ENCODE data around the gene PES1.
A peak's percentile ranks its signal among the peaks of the same experiment; 100 is the strongest.

The PES1 gene

DNA sequence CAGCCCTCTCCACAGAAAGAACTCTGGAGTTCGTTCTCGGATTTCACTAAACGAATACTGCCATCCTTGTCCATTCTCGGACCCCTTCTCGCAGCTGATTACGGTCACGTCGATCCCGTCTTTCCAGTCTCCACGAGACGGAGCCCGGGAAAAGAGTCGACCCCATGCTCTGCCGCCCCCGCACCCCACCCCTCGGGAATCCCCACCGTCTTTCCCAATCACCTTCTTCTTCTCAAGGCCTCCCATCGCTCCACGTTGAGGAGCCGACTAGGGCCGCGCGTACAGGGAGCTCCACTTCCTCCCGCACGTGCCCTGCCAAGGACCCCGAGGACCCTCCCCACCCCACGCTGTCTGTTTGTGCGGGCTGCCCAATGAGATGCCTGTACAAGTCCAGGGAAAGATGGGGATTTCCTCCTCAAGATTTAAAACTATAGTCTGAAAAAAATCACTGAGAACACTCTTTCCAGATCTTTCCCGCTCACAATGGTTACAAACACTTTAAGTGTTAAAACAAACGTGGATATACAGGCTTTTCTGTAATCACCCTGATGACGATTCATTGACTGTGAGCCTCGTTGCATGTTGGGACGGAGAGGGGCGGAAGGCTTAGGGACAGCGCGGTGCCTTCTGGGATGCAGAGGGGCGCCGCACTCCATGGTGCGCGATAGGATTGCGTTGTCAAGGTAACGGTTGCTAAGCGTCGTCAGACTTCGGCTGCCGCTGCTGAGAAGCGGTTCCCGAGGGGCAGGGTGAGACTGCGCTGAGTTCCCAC lies at the start of gene PES1:
Gene PES1, minus strand, starts transcription at position 323 of the 772 bp plus-strand sequence. Its CDS starts 77 bp downstream, at position 246.
- peak within 1 kb of the TSS; percentile 85 for H3K4me3 ChIP-seq (ENCODE audit: low read depth, low read length)
- DNase-seq (ENCODE audit: low read depth): peak; percentile 100
- TF ChIP-seq, protein P1, sequence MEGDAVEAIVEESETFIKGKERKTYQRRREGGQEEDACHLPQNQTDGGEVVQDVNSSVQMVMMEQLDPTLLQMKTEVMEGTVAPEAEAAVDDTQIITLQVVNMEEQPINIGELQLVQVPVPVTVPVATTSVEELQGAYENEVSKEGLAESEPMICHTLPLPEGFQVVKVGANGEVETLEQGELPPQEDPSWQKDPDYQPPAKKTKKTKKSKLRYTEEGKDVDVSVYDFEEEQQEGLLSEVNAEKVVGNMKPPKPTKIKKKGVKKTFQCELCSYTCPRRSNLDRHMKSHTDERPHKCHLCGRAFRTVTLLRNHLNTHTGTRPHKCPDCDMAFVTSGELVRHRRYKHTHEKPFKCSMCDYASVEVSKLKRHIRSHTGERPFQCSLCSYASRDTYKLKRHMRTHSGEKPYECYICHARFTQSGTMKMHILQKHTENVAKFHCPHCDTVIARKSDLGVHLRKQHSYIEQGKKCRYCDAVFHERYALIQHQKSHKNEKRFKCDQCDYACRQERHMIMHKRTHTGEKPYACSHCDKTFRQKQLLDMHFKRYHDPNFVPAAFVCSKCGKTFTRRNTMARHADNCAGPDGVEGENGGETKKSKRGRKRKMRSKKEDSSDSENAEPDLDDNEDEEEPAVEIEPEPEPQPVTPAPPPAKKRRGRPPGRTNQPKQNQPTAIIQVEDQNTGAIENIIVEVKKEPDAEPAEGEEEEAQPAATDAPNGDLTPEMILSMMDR (conservative IDR thresholded peaks at IDR 0.05; ENCODE audit: low read depth, low read length): no peak

DNA sequence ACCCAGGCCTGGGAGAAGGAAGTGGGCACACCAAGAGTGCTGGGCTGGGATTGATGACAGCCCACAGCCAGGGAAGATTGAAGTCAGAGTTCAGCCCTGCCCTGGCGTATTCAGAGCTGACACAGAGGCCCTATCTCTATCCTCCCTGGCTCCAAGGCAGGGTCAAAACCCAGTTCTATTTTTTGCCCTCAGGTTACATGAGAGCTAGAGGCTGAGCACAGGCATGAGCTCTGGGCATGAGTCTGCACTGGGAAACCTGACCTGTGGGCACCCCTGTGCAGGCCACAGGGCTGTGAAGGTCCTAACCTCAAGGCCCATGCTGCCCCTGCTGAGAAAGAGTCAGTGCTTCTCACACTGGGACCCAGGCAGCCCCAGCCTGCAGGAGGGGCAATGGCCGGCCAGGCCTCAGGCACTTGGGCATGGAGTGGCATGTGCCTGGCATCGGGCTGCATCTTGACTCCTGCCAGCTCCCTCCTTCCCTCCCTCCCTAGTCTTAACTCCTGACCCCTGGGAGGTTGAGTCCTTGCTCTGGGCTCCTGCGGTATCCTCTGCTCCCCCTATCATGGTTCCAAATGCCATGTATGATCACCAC lies 49.2 kb upstream of the PES1 start:
- TF ChIP-seq, protein P1 (conservative IDR thresholded peaks at IDR 0.05; ENCODE audit: low read depth, low read length): no peak
- no peak overlapping the region for H3K4me3 ChIP-seq (ENCODE audit: low read depth, low read length)
- no peak for DNase-seq (ENCODE audit: low read depth)

DNA sequence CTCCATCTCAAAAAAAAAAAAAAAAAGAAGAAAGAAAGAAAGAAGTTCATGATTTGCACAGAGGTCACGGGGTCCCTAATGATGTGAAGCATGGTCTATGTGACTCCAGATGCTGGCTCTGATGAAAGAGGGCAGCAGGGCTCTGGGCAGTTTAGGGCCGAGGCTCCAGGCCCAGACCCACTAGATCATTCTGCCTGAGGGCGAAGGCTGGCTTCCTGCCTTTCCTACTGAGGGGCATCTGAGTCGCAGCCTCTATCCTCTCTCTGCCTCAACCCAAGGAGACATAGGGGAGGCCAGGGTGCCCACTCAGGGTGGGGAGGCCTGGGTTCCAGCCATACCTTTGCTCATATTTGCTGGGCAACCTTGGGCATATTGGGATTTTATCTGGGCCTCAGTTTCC lies 48.7 kb upstream of the PES1 start:
- DNase-seq (ENCODE audit: low read depth): no peak
- TF ChIP-seq, protein P1 (conservative IDR thresholded peaks at IDR 0.05; ENCODE audit: low read depth, low read length): no peak
- H3K4me3 ChIP-seq (ENCODE audit: low read depth, low read length): no peak overlapping the region

DNA sequence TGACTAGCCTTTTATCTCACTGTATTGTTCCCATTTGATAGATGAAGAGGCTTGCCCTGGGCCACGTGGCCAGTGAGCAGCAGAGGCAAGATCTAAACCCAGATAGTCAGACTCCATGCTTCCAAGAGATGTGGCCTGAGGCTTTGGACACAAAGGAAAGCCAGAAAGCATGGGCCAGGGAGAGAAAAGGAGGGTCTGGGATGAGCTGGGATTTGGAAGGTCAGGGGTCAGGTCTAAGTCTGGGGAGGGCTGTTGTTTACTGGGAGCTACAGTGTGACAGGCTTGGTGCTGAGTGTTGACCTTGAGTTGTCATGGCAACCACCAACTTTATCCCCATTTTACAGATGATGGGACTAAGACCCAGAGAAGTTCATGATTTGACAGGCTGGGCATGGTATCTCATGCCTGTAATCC lies 46.0 kb upstream of the PES1 start:
- DNase-seq (ENCODE audit: low read depth): no peak
- no peak overlapping the region for H3K4me3 ChIP-seq (ENCODE audit: low read depth, low read length)
- TF ChIP-seq, protein P1 (conservative IDR thresholded peaks at IDR 0.05; ENCODE audit: low read depth, low read length): no peak

DNA sequence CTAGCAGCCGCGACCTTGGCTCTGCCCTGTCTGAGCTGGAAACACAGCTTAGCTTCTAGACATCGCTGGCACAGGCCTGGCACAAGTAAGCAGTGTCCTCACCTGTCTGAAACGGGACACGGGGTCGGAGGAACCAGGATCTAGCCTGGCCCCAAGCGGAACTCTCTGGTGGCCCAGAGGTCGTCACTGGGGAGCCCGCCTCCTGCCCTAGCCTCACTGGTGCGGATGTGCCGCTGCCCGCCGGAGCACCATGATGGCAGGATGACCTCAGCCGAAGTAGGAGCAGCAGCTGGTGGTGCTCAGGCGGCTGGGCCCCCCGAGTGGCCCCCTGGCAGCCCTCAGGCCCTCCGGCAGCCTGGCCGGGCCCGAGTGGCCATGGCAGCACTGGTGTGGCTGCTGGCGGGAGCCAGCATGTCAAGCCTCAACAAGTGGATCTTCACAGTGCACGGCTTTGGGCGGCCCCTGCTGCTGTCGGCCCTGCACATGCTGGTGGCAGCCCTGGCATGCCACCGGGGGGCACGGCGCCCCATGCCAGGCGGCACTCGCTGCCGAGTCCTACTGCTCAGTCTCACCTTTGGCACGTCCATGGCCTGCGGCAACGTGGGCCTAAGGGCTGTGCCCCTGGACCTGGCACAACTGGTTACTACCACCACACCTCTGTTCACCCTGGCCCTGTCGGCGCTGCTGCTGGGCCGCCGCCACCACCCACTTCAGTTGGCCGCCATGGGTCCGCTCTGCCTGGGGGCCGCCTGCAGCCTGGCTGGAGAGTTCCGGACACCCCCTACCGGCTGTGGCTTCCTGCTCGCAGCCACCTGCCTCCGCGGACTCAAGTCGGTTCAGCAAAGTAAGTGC lies 44.7 kb upstream of the PES1 start:
- peak overlapping the region; percentile 58 for H3K4me3 ChIP-seq (ENCODE audit: low read depth, low read length)
- no peak for DNase-seq (ENCODE audit: low read depth)
- TF ChIP-seq, protein P1 (conservative IDR thresholded peaks at IDR 0.05; ENCODE audit: low read depth, low read length): no peak

DNA sequence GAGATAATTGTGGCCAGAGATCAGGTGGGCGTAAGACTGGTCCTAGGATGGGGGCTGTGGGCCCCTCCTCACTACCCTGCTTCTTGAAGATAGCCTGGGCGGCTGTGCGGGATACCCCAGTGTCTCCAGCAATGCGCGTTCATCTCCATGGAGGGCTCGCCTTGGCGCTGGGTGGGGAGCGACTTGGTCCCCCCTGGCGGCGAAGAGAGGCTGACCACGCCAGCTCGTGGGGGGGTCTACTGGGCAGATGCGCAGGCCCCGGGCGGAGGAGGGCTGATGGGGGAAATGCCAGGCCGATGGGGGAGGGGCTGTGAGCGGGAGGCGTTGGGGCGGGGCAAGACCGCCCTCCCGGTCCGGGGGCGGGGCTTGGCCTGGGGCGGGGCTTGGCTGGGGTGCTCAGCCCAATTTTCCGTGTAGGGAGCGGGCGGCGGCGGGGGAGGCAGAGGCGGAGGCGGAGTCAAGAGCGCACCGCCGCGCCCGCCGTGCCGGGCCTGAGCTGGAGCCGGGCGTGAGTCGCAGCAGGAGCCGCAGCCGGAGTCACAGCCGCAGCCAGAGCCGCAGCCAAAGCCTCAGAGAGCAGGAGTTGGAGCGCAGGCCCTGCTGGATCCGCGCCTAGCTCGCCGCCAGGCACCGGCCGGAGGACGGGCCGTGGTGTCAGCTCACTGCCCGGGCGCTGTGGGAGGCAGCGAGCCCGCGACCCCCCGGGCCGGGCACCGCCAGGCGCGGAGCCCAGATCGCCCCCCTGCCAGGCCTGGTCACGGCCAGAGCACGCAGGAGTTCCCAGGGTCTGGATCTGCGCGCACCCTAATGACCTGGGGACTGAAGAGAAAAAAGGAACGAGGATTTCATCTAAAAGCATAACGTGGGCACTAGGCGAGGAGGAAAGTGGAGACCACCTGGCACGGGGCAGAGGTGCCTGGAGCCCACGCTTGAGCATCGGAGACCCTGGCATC lies 43.8 kb upstream of the PES1 start, which contains the start of gene SLC35E4:
Gene SLC35E4, plus strand, starts transcription at position 509 of the 953 bp plus-strand sequence. CDS start 670 bp downstream, outside the sequence.
- DNase-seq (ENCODE audit: low read depth): peak; percentile 93
- H3K4me3 ChIP-seq (ENCODE audit: low read depth, low read length): peak within 1 kb of the TSS; percentile 58
- TF ChIP-seq, protein P1 (conservative IDR thresholded peaks at IDR 0.05; ENCODE audit: low read depth, low read length): no peak

All from choroid plexus epithelial cell (primary cell).